Measurements from ENCODE around the gene CTRB2.

- TF ChIP-seq CTCF (IDR thresholded peaks at IDR 0.05): no peak
- TF ChIP-seq POLR2A (IDR thresholded peaks at IDR 0.05): no peak
Observed at GRCh38 chr16:75206749-75207451, at the start of gene CTRB2.
